ENCODE data around the gene HMGCL.

DNA sequence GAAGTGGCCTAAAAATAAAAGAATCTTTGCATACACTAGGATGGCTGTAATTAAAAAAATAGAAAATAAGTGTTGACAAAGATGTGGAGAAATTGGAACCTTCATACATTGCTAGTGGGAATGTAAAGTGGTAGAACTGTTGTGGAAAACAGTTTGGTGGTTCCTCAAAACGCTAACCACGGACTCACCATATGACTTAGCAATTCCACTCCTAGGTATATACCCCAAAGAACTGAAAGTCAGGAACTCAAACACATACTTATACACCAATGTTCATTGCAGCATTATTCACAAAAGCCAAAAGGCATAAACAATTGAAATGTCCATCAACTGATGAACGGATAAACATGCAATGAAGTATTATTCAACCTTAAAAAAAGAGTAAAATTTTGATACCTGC is 10.8 kb upstream of the HMGCL start:
- TF ChIP-seq POLR2A (IDR thresholded peaks at IDR 0.05; ENCODE audit: low read length) (no peak), GATA1 (IDR thresholded peaks at IDR 0.05; ENCODE audit: low read depth, low read length) (no peak)

Measured in erythroblast (primary cell).